ENCODE data around the gene CEMIP2. TPM values are rescaled to one million over a fixed set of nuclear protein-coding genes. Genes with fewer than 3 reads are reported as not detected.

The CEMIP2 gene
- polyA plus RNA-seq, 3 donors = 11.6 to 58.7 (median 21.4) TPM

DNA sequence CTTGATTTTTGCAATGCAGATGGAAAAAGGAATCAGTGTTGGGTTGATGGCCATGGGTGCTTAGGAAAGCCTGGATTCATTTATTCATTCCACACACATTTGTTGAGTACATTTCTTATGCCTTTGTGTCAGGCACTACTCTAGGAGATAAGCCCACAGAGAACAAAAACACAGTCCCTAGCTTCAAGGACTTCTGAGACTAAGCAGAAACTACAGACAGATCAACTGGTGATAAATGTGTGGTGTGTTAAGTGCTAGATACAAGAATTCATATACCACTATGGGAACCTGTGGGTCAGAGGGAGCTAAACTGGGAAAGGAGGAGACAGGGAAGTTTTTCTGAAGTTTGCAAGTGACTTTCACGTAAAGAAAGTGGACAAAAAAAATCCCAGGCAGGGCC is 119.9 kb downstream of the CEMIP2 start:
- H3K36me3 ChIP-seq (replicated peaks in 1 of 2; ENCODE audit: control insufficient read depth in 1 of 2, insufficient read depth in 2 of 2, low read length in 2 of 2) = no peaks in the 10 kb centered on the region
- no peaks in the 10 kb centered on the region for H3K79me2 ChIP-seq (ENCODE audit: insufficient read depth, low read length)
- no peaks in the 10 kb centered on the region for H3K27me3 ChIP-seq (ENCODE audit: control insufficient read depth in 2 of 2, insufficient read depth in 2 of 2, low read length in 2 of 2)
- Mint-ChIP-seq H3K27me3 (ENCODE audit: low read depth in 3 of 3) (peaks cover 0 to 9% (median 0%) of the 10 kb centered on the region in 3 donors), H3K36me3 (peaks cover 3 to 6% of the 10 kb centered on the region in 2 donors), H3K9me3 (peaks cover 4 to 7% (median 5%) of the 10 kb centered on the region in 7 donors), H3K4me3 (no peak overlapping the region), H3K27ac (no peak overlapping the region), H3K4me1 (peaks cover 50% of the 10 kb centered on the region)
- intact Hi-C loops (cut with micrococcal nuclease) = no loop called here
- peaks cover 47 to 52% of the 10 kb centered on the region in 2 donors for H3K4me1 ChIP-seq (ENCODE audit: control insufficient read depth in 1 of 2, insufficient read depth in 2 of 2, low read length in 2 of 2)
- H3K9me3 ChIP-seq (replicated peaks in 1 of 2; ENCODE audit: control insufficient read depth in 1 of 2, insufficient read depth in 1 of 2, low read length in 2 of 2) = no peaks in the 10 kb centered on the region
- no peaks in the 10 kb centered on the region for H4K20me1 ChIP-seq (ENCODE audit: insufficient read depth, low read length)
- no peak overlapping the region for H3K4me2 ChIP-seq (replicated peaks; ENCODE audit: extremely low read depth, low read length, poor library complexity, severe bottlenecking)
- H3K27ac ChIP-seq (ENCODE audit: low read depth in 1 of 2, low read length in 2 of 2) = no peak overlapping the region
- no peak overlapping the region for H2AFZ ChIP-seq (ENCODE audit: insufficient read depth, low read depth, low read length, poor library complexity, severe bottlenecking)
- WGBS (ENCODE audit: insufficient coverage) = 82% methylated on average over 1 of the region's 1 CpG
- H3K9ac ChIP-seq (ENCODE audit: insufficient read depth, low read length, poor library complexity, severe bottlenecking) = no peak overlapping the region
- H3K4me3 ChIP-seq (replicated peaks in 1 of 3; ENCODE audit: low read depth in 2 of 3, low read length in 3 of 3) = no peak overlapping the region
- DNase-seq = no peak
- TF ChIP-seq, protein P1, sequence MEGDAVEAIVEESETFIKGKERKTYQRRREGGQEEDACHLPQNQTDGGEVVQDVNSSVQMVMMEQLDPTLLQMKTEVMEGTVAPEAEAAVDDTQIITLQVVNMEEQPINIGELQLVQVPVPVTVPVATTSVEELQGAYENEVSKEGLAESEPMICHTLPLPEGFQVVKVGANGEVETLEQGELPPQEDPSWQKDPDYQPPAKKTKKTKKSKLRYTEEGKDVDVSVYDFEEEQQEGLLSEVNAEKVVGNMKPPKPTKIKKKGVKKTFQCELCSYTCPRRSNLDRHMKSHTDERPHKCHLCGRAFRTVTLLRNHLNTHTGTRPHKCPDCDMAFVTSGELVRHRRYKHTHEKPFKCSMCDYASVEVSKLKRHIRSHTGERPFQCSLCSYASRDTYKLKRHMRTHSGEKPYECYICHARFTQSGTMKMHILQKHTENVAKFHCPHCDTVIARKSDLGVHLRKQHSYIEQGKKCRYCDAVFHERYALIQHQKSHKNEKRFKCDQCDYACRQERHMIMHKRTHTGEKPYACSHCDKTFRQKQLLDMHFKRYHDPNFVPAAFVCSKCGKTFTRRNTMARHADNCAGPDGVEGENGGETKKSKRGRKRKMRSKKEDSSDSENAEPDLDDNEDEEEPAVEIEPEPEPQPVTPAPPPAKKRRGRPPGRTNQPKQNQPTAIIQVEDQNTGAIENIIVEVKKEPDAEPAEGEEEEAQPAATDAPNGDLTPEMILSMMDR (IDR thresholded peaks at IDR 0.05) = no peak

DNA sequence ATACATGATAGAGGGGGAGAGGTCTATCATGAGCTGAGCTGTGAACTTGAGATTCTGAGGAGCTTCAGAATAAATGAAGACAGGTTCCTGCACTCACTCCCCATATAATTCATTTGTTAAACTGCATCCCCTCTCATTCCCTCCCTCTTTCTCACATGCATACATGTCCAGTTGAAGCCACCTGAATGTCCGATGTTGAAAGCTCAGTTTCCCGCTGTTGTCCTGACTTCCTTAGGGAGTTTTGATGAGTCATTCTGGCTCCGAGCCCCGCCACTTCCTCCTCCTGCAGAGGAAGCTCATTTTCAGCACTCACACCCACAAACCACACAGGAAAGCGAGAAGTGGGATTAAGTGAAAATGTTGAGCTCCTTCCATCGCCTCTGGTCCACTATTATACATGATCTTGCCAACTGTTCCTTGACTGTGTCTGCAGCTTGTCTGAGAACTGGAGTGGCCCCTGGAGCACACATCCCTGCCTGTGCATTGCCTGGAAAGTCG is 121.2 kb downstream of the CEMIP2 start:
- peak; percentile 55 to 92 (median 83) for DNase-seq
- H3K27me3 Mint-ChIP-seq (ENCODE audit: low read depth in 3 of 3) = peaks cover 0 to 9% (median 0%) of the 10 kb centered on the region in 3 donors
- peak overlapping the region; percentile 58 to 84 for H3K4me3 Mint-ChIP-seq
- Histone ChIP-seq H3K4me2 (replicated peaks; ENCODE audit: extremely low read depth, low read length, poor library complexity, severe bottlenecking) (peak overlapping the region; percentile 70), H3K4me1 (ENCODE audit: control insufficient read depth in 1 of 2, insufficient read depth in 2 of 2, low read length in 2 of 2) (peaks cover 58 to 65% of the 10 kb centered on the region in 2 donors), H2AFZ (ENCODE audit: insufficient read depth, low read depth, low read length, poor library complexity, severe bottlenecking) (no peak overlapping the region), H3K36me3 (replicated peaks in 1 of 2; ENCODE audit: control insufficient read depth in 1 of 2, insufficient read depth in 2 of 2, low read length in 2 of 2) (no peaks in the 10 kb centered on the region), H4K20me1 (ENCODE audit: insufficient read depth, low read length) (no peaks in the 10 kb centered on the region), H3K4me3 (replicated peaks in 1 of 3; ENCODE audit: low read depth in 2 of 3, low read length in 3 of 3) (peak overlapping the region in 2 of 3 experiments; percentile 29 to 65), H3K79me2 (ENCODE audit: insufficient read depth, low read length) (no peaks in the 10 kb centered on the region), H3K27ac (ENCODE audit: low read depth in 1 of 2, low read length in 2 of 2) (peak overlapping the region in 1 of 2 donors; percentile 10), H3K9ac (ENCODE audit: insufficient read depth, low read length, poor library complexity, severe bottlenecking) (no peak overlapping the region), H3K27me3 (ENCODE audit: control insufficient read depth in 2 of 2, insufficient read depth in 2 of 2, low read length in 2 of 2) (no peaks in the 10 kb centered on the region), H3K9me3 (replicated peaks in 1 of 2; ENCODE audit: control insufficient read depth in 1 of 2, insufficient read depth in 1 of 2, low read length in 2 of 2) (no peaks in the 10 kb centered on the region)
- intact Hi-C loops (cut with micrococcal nuclease) = no loop called here
- peaks cover 48% of the 10 kb centered on the region for H3K4me1 Mint-ChIP-seq
- TF ChIP-seq, protein P1 (IDR thresholded peaks at IDR 0.05) = no peak
- H3K36me3 Mint-ChIP-seq = peaks cover 3 to 6% of the 10 kb centered on the region in 2 donors
- H3K9me3 Mint-ChIP-seq = peaks cover 4 to 7% (median 5%) of the 10 kb centered on the region in 7 donors
- 20% methylated on average over 1 of the region's 7 CpGs for WGBS (ENCODE audit: insufficient coverage)
- peak overlapping the region; percentile 32 to 87 (median 77) for H3K27ac Mint-ChIP-seq
